Activated naive CD8-positive, alpha-beta T cell (primary cell): ENCODE results near the gene POLDIP2.

ENCODE experiments used
- H3K27ac Mint-ChIP-seq: one replicate; pipeline ENCODE4 v1.8.0; 2021; ENCODE audit warnings: mixed read lengths
- H3K27me3 Mint-ChIP-seq: one replicate; pipeline ENCODE4 v1.8.0; 2021; ENCODE audit warnings: mixed read lengths
- H3K36me3 Mint-ChIP-seq: one replicate; pipeline ENCODE4 v1.8.0; 2021; ENCODE audit warnings: mixed read lengths
- H3K4me1 Mint-ChIP-seq: one replicate; pipeline ENCODE4 v1.8.0; 2021; ENCODE audit warnings: low read depth, mixed read lengths
- H3K4me3 Mint-ChIP-seq: one replicate; pipeline ENCODE4 v1.8.0; 2021; ENCODE audit warnings: mild to moderate bottlenecking, mixed read lengths
- H3K9me3 Mint-ChIP-seq: one replicate; pipeline ENCODE4 v1.8.0; 2021; ENCODE audit warnings: low read depth, mixed read lengths

The POLDIP2 gene

DNA sequence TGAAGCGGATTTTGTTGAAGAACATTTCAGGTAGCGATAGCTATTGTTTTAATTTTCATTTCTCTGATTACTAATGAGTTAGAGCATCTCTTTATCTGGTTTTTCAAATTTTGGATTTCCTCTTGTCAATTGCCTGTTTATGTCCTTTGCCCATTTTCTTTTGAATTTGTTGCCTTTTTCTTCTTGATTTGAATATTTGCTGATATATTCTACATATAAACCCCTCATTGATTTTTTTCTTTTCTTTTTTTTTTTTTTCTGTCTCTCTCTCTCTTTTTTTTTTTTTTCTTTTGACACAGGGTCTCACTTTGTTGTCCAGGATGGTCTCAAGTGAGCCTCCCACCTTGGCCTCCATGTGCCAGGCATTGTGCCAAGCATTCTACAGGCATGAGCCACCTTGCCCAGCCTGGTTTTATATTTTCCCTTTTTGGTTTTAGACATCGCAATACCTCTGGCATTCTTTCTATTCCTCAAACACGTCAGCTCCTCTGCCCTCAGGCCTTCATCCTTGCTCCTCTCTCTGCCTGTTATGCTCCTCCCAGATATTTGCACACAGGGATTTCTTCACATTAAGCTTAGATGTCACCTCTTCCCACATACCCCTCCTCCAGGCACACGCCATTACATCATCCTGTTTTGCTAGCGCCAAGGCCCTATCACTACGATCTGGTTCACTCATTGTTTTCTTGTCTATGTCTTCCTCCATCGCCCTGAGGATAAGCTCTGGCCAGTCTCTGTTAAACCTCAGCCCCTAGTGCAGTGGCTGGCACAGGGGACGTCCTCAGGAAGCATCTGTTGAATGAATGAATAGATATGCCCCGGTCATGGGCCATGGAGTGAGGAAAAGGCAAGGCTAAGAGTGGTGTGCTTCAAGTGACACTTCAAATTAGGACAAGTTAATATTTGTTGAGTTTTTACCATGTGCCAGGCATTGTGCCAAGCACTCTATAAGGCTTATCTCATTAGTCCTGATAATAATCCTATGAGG is 22.8 kb upstream of the POLDIP2 start:
- H3K27me3 Mint-ChIP-seq = no peaks in the 10 kb centered on the region
- peaks cover 3% of the 10 kb centered on the region for H3K36me3 Mint-ChIP-seq
- peaks cover 18% of the 10 kb centered on the region for H3K4me1 Mint-ChIP-seq
- no peak overlapping the region for H3K4me3 Mint-ChIP-seq
- no peaks in the 10 kb centered on the region for H3K9me3 Mint-ChIP-seq
- H3K27ac Mint-ChIP-seq = no peak overlapping the region

DNA sequence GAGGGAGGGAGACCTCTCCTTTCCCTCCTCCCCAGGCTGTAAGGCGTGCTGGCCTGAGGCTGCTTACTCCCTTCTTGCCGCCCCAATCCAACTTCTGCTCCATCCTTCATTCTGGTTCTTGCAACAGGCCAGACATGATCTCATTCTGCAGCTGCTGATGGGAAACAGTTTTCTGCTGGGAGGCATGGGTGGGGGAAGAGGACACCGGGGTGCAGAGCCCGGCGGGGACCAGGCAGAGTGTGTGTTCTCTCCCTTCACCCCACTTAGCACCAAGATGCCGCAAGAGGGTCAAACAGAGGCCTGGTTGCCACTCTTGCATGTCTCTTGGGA is 15.6 kb upstream of the POLDIP2 start:
- peak overlapping the region; percentile 64 for H3K27ac Mint-ChIP-seq
- peaks cover 7% of the 10 kb centered on the region for H3K36me3 Mint-ChIP-seq
- no peaks in the 10 kb centered on the region for H3K9me3 Mint-ChIP-seq
- H3K27me3 Mint-ChIP-seq = no peaks in the 10 kb centered on the region
- H3K4me1 Mint-ChIP-seq = peaks cover 23% of the 10 kb centered on the region
- peak overlapping the region; percentile 88 for H3K4me3 Mint-ChIP-seq

DNA sequence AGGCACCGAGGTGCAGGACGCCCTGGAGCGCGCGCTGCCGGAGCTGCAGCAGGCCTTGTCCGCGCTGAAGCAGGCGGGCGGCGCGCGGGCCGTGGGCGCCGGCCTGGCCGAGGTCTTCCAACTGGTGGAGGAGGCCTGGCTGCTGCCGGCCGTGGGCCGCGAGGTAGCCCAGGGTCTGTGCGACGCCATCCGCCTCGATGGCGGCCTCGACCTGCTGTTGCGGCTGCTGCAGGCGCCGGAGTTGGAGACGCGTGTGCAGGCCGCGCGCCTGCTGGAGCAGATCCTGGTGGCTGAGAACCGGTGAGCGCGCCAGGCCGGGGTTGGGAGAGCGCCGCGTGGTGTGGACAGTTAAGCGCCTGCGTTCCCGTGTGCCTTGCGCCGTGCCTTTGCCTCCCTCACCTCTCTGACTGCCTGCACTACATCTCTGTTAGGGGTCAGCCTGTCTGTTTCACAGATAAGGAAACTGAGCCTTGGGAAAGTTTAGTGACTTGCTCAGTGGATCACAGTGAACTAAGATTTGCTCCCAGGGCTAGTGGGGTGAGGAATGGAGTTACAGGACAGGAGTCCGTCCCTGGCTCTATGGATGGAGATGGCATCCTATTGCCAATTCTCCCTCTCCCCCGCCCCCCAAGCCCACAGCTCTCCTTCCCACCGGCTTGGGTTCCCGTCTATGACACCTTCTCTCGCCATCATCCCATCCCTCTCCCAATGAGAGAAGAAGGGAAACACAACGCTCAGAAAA is 15.0 kb upstream of the POLDIP2 start:
- H3K9me3 Mint-ChIP-seq = no peaks in the 10 kb centered on the region
- H3K27me3 Mint-ChIP-seq = no peaks in the 10 kb centered on the region
- peaks cover 7% of the 10 kb centered on the region for H3K36me3 Mint-ChIP-seq
- H3K4me1 Mint-ChIP-seq = peaks cover 23% of the 10 kb centered on the region
- peak overlapping the region; percentile 64 for H3K27ac Mint-ChIP-seq
- peak overlapping the region; percentile 88 for H3K4me3 Mint-ChIP-seq

DNA sequence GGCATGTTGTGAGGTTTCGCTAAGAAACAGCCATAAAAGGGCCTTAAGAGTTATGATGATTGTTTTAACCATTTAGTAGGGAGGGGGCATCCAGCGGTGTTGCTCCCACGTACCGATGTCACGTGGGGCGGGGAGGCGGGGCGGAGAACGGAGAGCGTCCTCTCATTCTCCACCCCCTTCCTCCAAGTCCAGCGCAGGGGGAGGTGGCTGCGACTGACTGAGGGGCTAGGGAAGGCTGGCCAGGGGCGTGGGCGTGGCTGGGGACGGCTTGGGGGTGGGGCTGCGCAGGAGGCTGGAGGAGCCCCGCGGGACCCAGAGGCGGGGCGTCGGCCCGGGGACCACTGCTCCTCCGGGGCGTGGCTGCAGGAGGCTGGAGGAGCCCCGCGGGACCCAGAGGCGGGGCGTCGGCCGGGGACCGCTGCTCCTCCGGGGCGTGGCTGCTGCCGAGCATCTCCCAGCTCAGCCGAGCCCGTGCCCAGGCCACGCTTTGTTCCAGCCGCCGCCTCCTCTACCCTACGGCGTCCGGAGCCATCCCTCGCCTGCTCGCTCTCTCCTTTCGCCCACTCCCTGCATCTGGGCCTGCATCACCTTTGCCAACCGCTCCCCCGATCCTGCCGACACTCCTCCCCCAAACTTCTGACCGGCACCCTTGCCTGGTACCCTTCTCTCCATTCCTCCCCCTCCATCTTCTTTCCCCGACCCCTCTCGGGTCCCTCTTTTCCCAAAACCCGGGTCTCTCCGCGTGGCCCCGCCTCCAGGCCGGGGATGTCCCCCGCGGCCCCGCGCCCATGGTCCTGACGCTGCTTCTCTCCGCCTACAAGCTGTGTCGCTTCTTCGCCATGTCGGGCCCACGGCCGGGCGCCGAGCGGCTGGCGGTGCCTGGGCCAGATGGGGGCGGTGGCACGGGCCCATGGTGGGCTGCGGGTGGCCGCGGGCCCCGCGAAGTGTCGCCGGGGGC is 14.2 kb upstream of the POLDIP2 start, which contains the start of gene SARM1:
Gene SARM1 (plus strand): TSS at position 450 of the 958 bp plus-strand sequence. CDS start 339 bp downstream, at position 789.
- H3K27ac Mint-ChIP-seq = peak within 1 kb of the TSS; percentile 92
- no peaks in the 10 kb centered on the region for H3K9me3 Mint-ChIP-seq
- H3K27me3 Mint-ChIP-seq = no peaks in the 10 kb centered on the region
- peaks cover 7% of the 10 kb centered on the region for H3K36me3 Mint-ChIP-seq
- H3K4me1 Mint-ChIP-seq = peaks cover 23% of the 10 kb centered on the region
- H3K4me3 Mint-ChIP-seq = peak within 1 kb of the TSS; percentile 95

DNA sequence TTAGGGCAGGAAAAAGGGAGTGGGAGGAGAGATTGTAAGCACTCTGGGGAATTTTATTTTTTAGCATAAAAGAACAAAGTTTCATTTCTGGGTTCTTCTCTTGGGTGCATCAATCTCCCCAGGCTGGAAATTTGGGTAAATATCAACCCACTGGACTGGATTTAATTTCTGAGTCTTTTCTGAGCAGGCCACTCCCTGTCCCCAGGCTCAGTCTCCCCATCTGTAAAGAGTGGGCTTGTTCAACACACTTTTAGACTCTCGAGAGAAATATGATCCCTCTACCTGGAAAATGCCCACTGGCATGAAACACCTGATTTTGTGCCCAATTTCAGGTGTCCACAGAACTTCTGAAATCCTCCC is 13.4 kb upstream of the POLDIP2 start:
- peak overlapping the region; percentile 95 for H3K4me3 Mint-ChIP-seq
- H3K27ac Mint-ChIP-seq = no peak overlapping the region
- no peaks in the 10 kb centered on the region for H3K9me3 Mint-ChIP-seq
- H3K4me1 Mint-ChIP-seq = peaks cover 23% of the 10 kb centered on the region
- H3K36me3 Mint-ChIP-seq = peaks cover 7% of the 10 kb centered on the region
- H3K27me3 Mint-ChIP-seq = no peaks in the 10 kb centered on the region

DNA sequence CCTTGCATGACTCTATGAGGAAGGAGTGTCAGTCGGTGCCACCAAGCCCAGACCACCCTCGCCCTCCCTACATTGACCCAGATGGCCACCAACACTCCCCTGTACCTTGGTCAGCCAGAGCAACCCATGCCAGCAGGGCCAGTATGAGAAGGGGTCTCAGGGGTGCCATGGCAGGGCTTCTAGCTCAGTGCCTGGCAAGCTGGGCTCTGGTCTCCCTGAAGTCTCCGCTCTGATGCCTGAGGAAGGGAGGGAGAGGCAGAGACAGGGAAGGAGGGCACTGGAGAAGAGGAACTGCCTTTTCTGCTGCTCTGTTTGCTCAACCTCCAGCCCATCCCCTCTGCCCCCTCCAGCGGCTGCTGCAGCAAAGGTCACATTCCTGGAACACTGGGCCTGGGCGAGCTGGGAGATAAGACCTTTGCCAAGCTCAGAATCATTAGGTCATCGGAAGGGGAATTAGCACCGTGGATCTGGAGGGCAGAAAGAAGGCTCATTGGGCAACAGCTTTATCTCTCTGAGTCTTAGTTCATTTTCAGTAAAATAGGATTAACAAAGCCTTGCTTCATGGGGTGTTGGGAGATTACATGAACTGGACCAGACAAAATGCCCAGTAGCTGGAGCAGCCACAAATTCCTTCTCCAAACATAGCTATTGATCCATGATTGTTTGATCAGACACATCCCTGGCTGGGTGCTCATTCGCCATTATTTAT is 12.9 kb upstream of the POLDIP2 start, which contains the start of gene VTN:
Gene VTN (minus strand): TSS at position 273 of the 709 bp plus-strand sequence. CDS start 104 bp downstream, at position 169.
- Mint-ChIP-seq H3K27me3 (no peaks in the 10 kb centered on the region), H3K27ac (peak within 1 kb of the TSS; percentile 92), H3K4me1 (peaks cover 23% of the 10 kb centered on the region), H3K4me3 (peak within 1 kb of the TSS; percentile 95), H3K9me3 (no peaks in the 10 kb centered on the region), H3K36me3 (peaks cover 7% of the 10 kb centered on the region)

DNA sequence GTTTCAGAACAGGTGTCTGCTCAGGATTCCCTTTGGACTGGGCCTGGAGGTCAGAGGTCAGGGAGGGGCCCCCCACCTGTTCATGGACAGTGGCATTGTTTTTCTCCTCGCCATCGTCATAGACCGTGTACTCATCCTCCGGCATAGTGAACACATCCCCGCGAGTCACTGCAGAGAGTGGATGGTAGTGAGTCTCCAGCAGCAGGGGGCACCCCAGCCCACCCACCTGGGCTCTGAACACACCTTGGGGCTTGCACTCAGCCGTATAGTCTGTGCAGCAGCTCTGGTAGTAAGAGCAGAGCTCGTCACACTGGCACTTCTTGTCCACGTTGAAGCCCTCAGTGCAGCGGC is 12.3 kb upstream of the POLDIP2 start:
- no peaks in the 10 kb centered on the region for H3K9me3 Mint-ChIP-seq
- peaks cover 5% of the 10 kb centered on the region for H3K36me3 Mint-ChIP-seq
- no peaks in the 10 kb centered on the region for H3K27me3 Mint-ChIP-seq
- H3K27ac Mint-ChIP-seq = no peak overlapping the region
- peak overlapping the region; percentile 13 for H3K4me3 Mint-ChIP-seq
- H3K4me1 Mint-ChIP-seq = peaks cover 21% of the 10 kb centered on the region

DNA sequence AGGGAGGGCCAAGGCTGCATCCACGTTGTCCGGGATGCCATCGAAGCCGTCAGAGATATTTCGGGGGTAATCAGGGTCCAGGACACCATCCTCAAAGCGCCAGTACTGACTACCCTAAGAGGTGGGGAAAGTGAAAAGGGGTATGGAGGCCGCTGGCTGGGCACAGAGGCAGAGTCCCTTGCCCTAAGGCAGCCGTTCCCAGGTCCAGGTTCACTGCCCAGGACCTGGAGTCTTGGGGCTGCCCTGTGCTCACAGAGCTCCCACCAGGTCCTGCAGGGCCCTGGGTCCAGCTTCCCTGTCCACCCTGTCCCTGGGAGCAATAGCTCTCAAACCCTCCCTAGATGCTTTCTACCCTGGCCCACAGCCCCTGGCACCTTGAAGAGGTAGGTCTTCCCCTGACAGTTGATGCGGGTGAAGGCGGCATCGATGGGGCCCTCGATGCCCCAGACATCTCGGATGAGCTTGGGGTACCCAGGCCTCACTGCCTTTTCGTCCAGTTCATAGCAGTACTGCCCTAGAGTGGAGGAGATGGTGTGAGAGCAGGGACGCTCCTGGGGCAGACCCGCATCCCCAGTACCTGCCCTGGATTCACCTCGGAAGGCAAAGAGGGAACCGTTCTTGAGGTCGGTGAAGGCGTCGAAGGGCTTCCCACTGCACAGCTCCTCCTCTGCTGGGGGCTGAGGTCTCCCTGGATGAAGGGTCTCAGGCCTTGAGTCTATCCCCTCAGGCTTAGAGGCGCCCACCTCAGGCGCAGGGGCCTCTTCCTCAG is 11.8 kb upstream of the POLDIP2 start:
- no peak overlapping the region for H3K27ac Mint-ChIP-seq
- peaks cover 5% of the 10 kb centered on the region for H3K36me3 Mint-ChIP-seq
- H3K4me1 Mint-ChIP-seq = peaks cover 21% of the 10 kb centered on the region
- H3K9me3 Mint-ChIP-seq = no peaks in the 10 kb centered on the region
- no peak overlapping the region for H3K4me3 Mint-ChIP-seq
- no peaks in the 10 kb centered on the region for H3K27me3 Mint-ChIP-seq

DNA sequence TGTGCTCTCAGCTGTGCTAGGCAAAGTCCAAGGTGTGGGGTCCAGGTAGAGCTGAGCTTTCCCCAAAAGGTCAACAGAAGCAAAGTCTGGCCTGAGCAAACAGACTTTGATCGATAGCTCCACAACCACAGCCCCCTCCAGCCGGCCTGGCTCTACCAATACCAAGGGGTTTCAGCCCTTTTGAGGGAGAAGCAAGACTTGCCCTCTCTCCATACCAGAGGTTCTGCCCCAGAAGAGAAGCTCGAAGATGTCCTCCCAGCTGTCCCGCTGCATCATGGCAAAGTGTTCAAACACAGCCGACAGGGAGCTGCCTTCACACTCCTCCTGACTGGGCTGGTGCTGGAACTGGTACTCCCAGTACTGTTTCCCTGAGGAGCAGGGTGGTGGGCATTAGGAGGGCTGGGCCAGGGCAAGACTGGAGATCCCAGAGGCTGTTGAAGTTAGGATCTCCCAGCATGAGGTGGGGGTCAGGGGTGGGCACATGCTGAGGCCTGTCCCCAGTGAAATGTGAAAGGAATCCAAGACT is 11.0 kb upstream of the POLDIP2 start:
- Mint-ChIP-seq H3K4me1 (peaks cover 17% of the 10 kb centered on the region), H3K4me3 (no peak overlapping the region), H3K36me3 (peaks cover under 1% of the 10 kb centered on the region), H3K27me3 (no peaks in the 10 kb centered on the region), H3K9me3 (no peaks in the 10 kb centered on the region), H3K27ac (no peak overlapping the region)

DNA sequence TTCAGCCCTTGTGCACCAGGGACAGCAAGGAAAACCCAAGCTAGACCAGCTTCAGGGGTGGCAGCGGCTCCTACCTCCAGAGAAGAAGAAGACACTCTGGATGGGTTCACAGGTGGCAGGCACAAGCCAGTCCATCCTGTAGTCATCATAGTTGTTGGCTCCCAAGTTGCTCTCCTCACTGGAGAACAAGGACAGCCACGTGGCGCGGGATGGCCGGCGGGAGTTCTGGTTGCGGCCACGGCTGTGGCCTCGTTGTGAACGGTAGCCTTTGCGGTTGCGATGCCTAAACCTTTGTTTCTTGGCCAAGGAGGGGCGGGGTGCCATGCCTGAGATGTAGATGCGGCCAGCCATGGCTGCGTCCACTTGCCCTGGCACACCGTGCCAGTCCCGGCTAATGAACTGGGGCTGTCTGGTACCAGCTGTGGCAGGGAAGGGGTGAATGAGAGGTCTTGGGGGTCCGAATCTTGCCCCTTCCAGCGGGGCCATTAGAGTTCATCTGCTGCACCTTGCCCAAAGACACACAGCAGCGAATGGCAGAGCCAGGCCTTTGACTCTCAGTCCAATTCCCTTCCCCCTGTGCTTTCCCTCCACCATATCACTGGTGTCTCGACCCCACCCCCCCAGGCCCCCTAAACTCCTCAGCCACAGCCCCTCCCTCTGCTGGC is 10.4 kb upstream of the POLDIP2 start:
- H3K27me3 Mint-ChIP-seq = no peaks in the 10 kb centered on the region
- peaks cover 11% of the 10 kb centered on the region for H3K4me1 Mint-ChIP-seq
- no peaks in the 10 kb centered on the region for H3K9me3 Mint-ChIP-seq
- H3K36me3 Mint-ChIP-seq = no peaks in the 10 kb centered on the region
- no peak overlapping the region for H3K4me3 Mint-ChIP-seq
- no peak overlapping the region for H3K27ac Mint-ChIP-seq

DNA sequence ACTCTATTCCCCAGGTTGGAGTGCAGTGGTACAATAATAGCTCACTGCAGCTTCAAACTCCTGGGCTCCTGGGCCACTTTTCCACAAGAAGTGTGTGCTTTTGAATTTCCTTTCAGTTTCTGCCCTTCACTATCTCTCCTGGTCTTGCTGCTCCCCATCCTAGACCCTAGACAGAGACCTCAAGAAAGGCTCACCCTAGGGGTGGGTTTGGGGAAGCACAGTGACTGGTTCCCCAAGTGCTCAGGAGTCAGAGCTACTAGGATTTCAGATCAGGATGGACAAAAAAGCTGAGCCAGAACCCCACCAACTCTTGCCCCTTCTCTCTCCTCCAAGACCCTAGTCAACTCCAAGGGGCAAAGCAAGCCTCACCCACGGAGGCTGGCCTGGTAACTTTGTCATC is 9.3 kb upstream of the POLDIP2 start:
- H3K4me3 Mint-ChIP-seq = no peak overlapping the region
- peaks cover 10% of the 10 kb centered on the region for H3K4me1 Mint-ChIP-seq
- H3K36me3 Mint-ChIP-seq = no peaks in the 10 kb centered on the region
- no peak overlapping the region for H3K27ac Mint-ChIP-seq
- H3K27me3 Mint-ChIP-seq = no peaks in the 10 kb centered on the region
- no peaks in the 10 kb centered on the region for H3K9me3 Mint-ChIP-seq

DNA sequence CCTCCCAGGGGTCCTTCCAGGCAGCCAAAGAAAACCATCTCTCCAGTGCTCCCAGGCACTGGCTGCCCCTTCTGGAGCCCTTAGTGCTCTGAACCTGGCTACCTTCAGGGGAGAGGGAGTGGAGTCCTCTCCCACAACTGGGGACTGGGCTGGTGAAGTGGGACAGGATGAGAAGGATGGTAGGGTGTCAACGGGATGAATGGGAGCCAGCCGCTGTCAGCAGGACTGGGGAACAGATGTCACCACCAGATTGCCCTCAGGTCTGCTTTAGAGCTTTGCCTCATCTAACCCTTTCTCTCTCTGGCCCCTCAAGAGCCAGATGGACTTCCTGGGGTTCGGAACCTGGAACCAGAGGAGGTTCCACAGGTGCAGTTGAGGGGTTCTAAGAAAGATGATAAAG is 8.2 kb upstream of the POLDIP2 start:
- Mint-ChIP-seq H3K4me1 (peaks cover 4% of the 10 kb centered on the region), H3K36me3 (no peaks in the 10 kb centered on the region), H3K27ac (no peak overlapping the region), H3K9me3 (no peaks in the 10 kb centered on the region), H3K4me3 (no peak overlapping the region), H3K27me3 (no peaks in the 10 kb centered on the region)
